Gastroesophageal sphincter (tissue), 4 donors: ENCODE results near the gene RPTOR. TPM values are rescaled to one million over a fixed set of nuclear protein-coding genes. Genes with fewer than 3 reads are reported as not detected.

Experiments used
- ATAC-seq: fragments of 150-250 bp; one replicate; pipeline ENCODE4 v1.9.1; 2016; ENCODE audit warnings: mild to moderate bottlenecking, moderate library complexity
- H3K27ac ChIP-seq, 4 donors: fragments of 200-600 bp; sonication (generic) in 3 of 4; 1 replicate in 3 of 4; 2 replicates in 1 of 4; pipeline ENCODE4 v1.5.1; 2016 to 2019
- H3K27me3 ChIP-seq: fragments of 200-600 bp; sonication (generic); one replicate; pipeline ENCODE4 v1.5.1; 2019
- H3K36me3 ChIP-seq, 2 donors: fragments of 200-600 bp; sonication (generic); one replicate each; pipeline ENCODE4 v1.5.1; 2019; ENCODE audit warnings: control low read depth in 1 of 2
- H3K4me1 ChIP-seq, 3 donors: fragments of 200-600 bp; sonication (generic); 1 replicate in 2 of 3; 2 replicates in 1 of 3; pipeline ENCODE4 v1.5.1; 2016 to 2019; ENCODE audit warnings: control low read depth in 2 of 3
- H3K4me3 ChIP-seq, 2 donors: fragments of 200-600 bp; sonication (generic); one replicate each; pipeline ENCODE4 v1.5.1; 2019; ENCODE audit warnings: mild to moderate bottlenecking in 1 of 2, moderate library complexity in 1 of 2
- H3K9me3 ChIP-seq, 3 donors: fragments of 200-600 bp; sonication (generic); one replicate each; pipeline ENCODE4 v1.5.1; 2017 to 2019; ENCODE audit warnings: control low read depth in 2 of 3
- EP300 ChIP-seq: sonication (generic); formaldehyde crosslinking; IDR thresholded peaks from one replicate; pipeline ENCODE4 v1.6.1; 2017; ENCODE audit warnings: antibody characterized with exemption, mild to moderate bottlenecking
- POLR2A ChIP-seq, 2 donors: fragments of 450-650 bp; IDR thresholded peaks; one replicate each; pipeline ENCODE4 v1.6.1; 2017; ENCODE audit warnings: antibody characterized with exemption in 2 of 2, mild to moderate bottlenecking in 2 of 2, moderate library complexity in 1 of 2
- POLR2AphosphoS5 ChIP-seq: sonication (generic); formaldehyde crosslinking; IDR thresholded peaks from one replicate; pipeline ENCODE4 v1.6.1; 2017; ENCODE audit warnings: antibody characterized with exemption
- WGBS, 2 donors: methylation state at CpG; one replicate each; pipeline ENCODE4 v1.1.5; 2018; ENCODE audit warnings: low coverage in 1 of 2; 5-methylcytosine and 5-hydroxymethylcytosine counted together
- total RNA-seq, 4 donors: library from RNA; depleted of rRNA; stranded (reverse); fragments of >200 nt; gene quantifications; one replicate each; pipeline ENCODE4 v1.1.0, GENCODE V29; 2016
- TF ChIP-seq, protein P1 (sequence below), 4 experiments: fragments of 200-600 bp in 2 of 4; fragments of 450-650 bp in 2 of 4; sonication (generic) in 1 of 4; IDR thresholded peaks; one replicate each; pipeline ENCODE4 v1.5.1; 2017 to 2019; ENCODE audit warnings: antibody characterized with exemption in 4 of 4, mild to moderate bottlenecking in 2 of 4, moderate library complexity in 2 of 4

RPTOR gene
- total RNA-seq, 4 donors from 2014 or later: 25.7 to 56.8 (median 39.7) TPM

DNA sequence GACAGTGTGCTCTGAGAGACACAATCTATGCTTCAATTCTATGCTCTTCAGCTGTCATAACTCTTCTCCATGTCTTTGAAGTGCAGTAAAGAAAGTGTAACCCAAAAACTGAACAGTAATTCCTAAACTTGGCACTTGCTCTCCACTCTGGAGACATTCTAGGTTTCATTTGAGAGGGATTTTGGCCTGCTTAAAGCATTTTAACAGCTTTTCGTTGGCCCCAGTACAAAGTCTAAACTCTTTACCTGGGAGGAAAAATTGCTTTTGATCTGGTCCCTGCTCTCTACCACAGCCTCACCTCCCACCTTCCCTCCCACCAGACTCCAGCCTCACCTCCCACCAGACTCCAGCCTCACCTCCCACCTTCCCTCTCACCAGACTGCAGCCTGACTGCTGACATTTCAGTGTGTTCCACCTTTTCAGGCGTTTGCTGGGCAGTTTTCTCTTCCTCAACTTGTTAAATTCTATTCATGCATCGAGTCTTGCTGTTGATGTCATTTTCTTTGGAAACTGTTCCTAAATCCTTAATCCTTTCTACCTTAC is 132.6 kb downstream of the RPTOR start:
- H3K4me1 ChIP-seq: peaks cover 0 to 10% (median 0%) of the 10 kb centered on the region in 3 donors
- TF ChIP-seq POLR2AphosphoS5 (no peak), EP300 (no peak), POLR2A (IDR thresholded peaks at IDR 0.05) (no peak)
- TF ChIP-seq, protein P1, sequence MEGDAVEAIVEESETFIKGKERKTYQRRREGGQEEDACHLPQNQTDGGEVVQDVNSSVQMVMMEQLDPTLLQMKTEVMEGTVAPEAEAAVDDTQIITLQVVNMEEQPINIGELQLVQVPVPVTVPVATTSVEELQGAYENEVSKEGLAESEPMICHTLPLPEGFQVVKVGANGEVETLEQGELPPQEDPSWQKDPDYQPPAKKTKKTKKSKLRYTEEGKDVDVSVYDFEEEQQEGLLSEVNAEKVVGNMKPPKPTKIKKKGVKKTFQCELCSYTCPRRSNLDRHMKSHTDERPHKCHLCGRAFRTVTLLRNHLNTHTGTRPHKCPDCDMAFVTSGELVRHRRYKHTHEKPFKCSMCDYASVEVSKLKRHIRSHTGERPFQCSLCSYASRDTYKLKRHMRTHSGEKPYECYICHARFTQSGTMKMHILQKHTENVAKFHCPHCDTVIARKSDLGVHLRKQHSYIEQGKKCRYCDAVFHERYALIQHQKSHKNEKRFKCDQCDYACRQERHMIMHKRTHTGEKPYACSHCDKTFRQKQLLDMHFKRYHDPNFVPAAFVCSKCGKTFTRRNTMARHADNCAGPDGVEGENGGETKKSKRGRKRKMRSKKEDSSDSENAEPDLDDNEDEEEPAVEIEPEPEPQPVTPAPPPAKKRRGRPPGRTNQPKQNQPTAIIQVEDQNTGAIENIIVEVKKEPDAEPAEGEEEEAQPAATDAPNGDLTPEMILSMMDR (IDR thresholded peaks at IDR 0.05): no peak
- no peaks in the 10 kb centered on the region for H3K27me3 ChIP-seq
- no peaks in the 10 kb centered on the region for H3K9me3 ChIP-seq
- no peaks in the 10 kb centered on the region for H3K36me3 ChIP-seq
- WGBS, 2 donors: 71 to 72% methylated on average over 3 of the region's 3 CpGs
- no peak for ATAC-seq
- H3K27ac ChIP-seq: no peak overlapping the region
- no peak overlapping the region for H3K4me3 ChIP-seq

GRCh38 chr17:80679816-80680215 is 135.2 kb downstream of the RPTOR start:
- Histone ChIP-seq H3K4me3 (no peak overlapping the region), H3K36me3 (no peaks in the 10 kb centered on the region), H3K9me3 (no peaks in the 10 kb centered on the region), H3K4me1 (peaks cover 0 to 5% (median 0%) of the 10 kb centered on the region in 3 donors), H3K27ac (no peak overlapping the region), H3K27me3 (no peaks in the 10 kb centered on the region)
- TF ChIP-seq POLR2A (IDR thresholded peaks at IDR 0.05) (no peak), POLR2AphosphoS5 (no peak), EP300 (no peak)
- TF ChIP-seq, protein P1 (IDR thresholded peaks at IDR 0.05): no peak
- 96% methylated on average over 3 of the region's 3 CpGs; no CpG with 5 or more reads in 1 of the 2 donors for WGBS, 2 donors
- ATAC-seq: no peak

- ATAC-seq: no peak
- no peak overlapping the region for H3K4me3 ChIP-seq
- no peak for TF ChIP-seq EP300
- H3K4me1 ChIP-seq: peaks cover 0 to 5% (median 0%) of the 10 kb centered on the region in 3 donors
- no peaks in the 10 kb centered on the region for H3K27me3 ChIP-seq
- H3K27ac ChIP-seq: no peak overlapping the region
- no peaks in the 10 kb centered on the region for H3K36me3 ChIP-seq
- 80% methylated on average over 2 of the region's 18 CpGs; no CpG with 5 or more reads in 1 of the 2 donors for WGBS, 2 donors
- no peaks in the 10 kb centered on the region for H3K9me3 ChIP-seq
Observed at GRCh38 chr17:80681215-80681614, 136.6 kb downstream of the RPTOR start.

DNA sequence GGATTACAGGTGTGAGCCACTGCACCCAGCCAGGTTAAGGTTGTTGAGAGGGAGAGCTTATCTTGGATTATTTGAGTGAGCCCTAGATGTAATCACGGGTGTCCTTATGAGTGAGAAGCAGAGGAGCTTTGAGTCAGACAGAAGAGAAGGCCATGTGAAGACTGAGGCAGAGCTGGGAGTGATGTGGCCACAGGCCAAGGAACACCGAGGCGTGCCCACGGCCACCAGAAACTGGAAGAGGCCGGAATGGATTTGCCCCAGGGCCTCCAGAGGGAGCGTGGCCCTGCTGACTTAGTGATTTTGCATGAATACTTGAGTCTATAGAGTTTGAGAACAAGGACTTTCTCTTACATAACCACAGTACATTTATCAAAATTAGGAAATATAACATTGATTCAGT is 137.7 kb downstream of the RPTOR start:
- Histone ChIP-seq H3K9me3 (no peaks in the 10 kb centered on the region), H3K4me1 (peaks cover 0 to 5% (median 0%) of the 10 kb centered on the region in 3 donors), H3K4me3 (no peak overlapping the region), H3K27me3 (no peaks in the 10 kb centered on the region), H3K27ac (no peak overlapping the region), H3K36me3 (peaks cover 0 to 5% of the 10 kb centered on the region in 2 donors)
- no peak for TF ChIP-seq POLR2A (IDR thresholded peaks at IDR 0.05)
- TF ChIP-seq, protein P1 (IDR thresholded peaks at IDR 0.05): no peak
- no peak for TF ChIP-seq POLR2AphosphoS5
- TF ChIP-seq EP300: no peak
- no peak for ATAC-seq
- WGBS, 2 donors: 76 to 82% methylated on average over 3 to 5 of the region's 6 CpGs

- Histone ChIP-seq H3K36me3 (peaks cover 0 to 5% of the 10 kb centered on the region in 2 donors), H3K4me1 (peaks cover 0 to 5% (median 0%) of the 10 kb centered on the region in 3 donors), H3K27ac (no peak overlapping the region), H3K27me3 (no peaks in the 10 kb centered on the region), H3K4me3 (no peak overlapping the region), H3K9me3 (no peaks in the 10 kb centered on the region)
- no peak for ATAC-seq
- TF ChIP-seq EP300 (no peak), POLR2AphosphoS5 (no peak), POLR2A (IDR thresholded peaks at IDR 0.05) (no peak)
- TF ChIP-seq, protein P1 (IDR thresholded peaks at IDR 0.05): no peak
- 75 to 90% methylated on average over 5 to 8 of the region's 10 CpGs for WGBS, 2 donors
Observed at GRCh38 chr17:80683625-80684104, 139.0 kb downstream of the RPTOR start.
